ENCODE measurements around the gene LGALS7. TPM values are rescaled to one million over a fixed set of nuclear protein-coding genes. Genes with fewer than 3 reads are reported as not detected.
"Not testable (repeated sequence)": the region's sequence is repeated elsewhere in the genome, so short reads cannot be mapped to it uniquely, and the experiment has no call there.

LGALS7 gene
- total RNA-seq (2021; ENCODE audit: unreplicated experiment) (not detected), Bru-seq, nascent RNA (percentile 34 among the genes with signal in this experiment), BruChase-seq, experiment 1, labeled RNA remaining after a 2-hour chase (percentile 33 among the genes with signal in this experiment), BruChase-seq, experiment 2, labeled RNA remaining after a 6-hour chase (percentile 20 among the genes with signal in this experiment)
- polyA plus RNA-seq (2012; ENCODE audit: insufficient read length), result not detected
- long read RNA-seq, partial matches to known transcripts, result 7 of 7 reads
- long read RNA-seq, other reads (novel, unspliced or antisense), result 0 of 7 reads

DNA sequence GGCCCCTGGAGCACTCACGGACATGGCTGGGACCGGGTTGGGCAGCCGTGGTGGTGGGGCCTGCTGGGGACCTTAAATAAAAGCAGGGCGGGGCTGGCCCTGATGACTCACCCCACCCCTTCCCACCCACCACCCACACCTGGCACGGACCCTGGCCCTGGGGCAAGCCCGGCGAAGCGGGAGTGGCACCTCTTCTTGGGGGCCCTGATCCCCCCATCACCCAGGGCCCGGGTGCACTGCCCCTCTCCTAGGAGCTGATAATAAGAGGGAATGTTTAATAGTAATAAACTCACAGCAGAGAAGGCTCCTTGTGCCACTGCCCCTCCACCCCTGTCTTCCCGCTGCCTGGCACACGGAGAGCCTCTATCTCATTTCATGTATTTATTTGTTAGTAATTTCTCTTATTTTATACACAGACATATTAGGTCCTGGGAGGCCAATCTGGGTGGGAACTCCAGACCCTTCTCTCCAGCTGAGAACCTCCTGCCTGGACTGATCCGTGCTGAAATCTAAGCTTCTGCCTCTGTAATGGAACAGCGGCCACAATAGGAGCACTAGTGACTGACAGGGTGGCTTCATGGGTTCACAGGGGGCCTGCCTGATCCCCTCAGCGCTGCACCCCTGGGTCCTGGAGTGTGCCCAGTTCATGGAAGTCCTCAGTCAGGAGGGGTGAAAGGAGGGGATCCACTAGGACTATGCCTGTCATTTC is at the start of gene LGALS7:
Gene LGALS7 (minus strand): TSS at position 49 of the 709 bp plus-strand sequence. CDS start 25 bp downstream, at position 24.
- ChIA-PET CTCF (no interaction called here), POLR2A (interaction anchor here (0.6 kb wide), 1 partner anchor 15 kb away, joined by 3 read pairs; the partner anchor contains the start of gene LGALS7B)
- TF ChIP-seq POLR2AphosphoS5 (IDR thresholded peaks at IDR 0.05; ENCODE audit: low read depth, low read length) (no peak), SIN3A (IDR thresholded peaks at IDR 0.05; ENCODE audit: borderline replicate concordance, insufficient read depth, low read depth, low read length) (no peak), TCF7L2 (IDR thresholded peaks at IDR 0.05; ENCODE audit: low read depth, low read length) (no peak)
- TF ChIP-seq, protein P1, sequence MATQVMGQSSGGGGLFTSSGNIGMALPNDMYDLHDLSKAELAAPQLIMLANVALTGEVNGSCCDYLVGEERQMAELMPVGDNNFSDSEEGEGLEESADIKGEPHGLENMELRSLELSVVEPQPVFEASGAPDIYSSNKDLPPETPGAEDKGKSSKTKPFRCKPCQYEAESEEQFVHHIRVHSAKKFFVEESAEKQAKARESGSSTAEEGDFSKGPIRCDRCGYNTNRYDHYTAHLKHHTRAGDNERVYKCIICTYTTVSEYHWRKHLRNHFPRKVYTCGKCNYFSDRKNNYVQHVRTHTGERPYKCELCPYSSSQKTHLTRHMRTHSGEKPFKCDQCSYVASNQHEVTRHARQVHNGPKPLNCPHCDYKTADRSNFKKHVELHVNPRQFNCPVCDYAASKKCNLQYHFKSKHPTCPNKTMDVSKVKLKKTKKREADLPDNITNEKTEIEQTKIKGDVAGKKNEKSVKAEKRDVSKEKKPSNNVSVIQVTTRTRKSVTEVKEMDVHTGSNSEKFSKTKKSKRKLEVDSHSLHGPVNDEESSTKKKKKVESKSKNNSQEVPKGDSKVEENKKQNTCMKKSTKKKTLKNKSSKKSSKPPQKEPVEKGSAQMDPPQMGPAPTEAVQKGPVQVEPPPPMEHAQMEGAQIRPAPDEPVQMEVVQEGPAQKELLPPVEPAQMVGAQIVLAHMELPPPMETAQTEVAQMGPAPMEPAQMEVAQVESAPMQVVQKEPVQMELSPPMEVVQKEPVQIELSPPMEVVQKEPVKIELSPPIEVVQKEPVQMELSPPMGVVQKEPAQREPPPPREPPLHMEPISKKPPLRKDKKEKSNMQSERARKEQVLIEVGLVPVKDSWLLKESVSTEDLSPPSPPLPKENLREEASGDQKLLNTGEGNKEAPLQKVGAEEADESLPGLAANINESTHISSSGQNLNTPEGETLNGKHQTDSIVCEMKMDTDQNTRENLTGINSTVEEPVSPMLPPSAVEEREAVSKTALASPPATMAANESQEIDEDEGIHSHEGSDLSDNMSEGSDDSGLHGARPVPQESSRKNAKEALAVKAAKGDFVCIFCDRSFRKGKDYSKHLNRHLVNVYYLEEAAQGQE (IDR thresholded peaks at IDR 0.05; ENCODE audit: insufficient read depth in 1 of 2, low read depth in 2 of 2, low read length in 1 of 2), result no peak
- TF ChIP-seq, protein P2, sequence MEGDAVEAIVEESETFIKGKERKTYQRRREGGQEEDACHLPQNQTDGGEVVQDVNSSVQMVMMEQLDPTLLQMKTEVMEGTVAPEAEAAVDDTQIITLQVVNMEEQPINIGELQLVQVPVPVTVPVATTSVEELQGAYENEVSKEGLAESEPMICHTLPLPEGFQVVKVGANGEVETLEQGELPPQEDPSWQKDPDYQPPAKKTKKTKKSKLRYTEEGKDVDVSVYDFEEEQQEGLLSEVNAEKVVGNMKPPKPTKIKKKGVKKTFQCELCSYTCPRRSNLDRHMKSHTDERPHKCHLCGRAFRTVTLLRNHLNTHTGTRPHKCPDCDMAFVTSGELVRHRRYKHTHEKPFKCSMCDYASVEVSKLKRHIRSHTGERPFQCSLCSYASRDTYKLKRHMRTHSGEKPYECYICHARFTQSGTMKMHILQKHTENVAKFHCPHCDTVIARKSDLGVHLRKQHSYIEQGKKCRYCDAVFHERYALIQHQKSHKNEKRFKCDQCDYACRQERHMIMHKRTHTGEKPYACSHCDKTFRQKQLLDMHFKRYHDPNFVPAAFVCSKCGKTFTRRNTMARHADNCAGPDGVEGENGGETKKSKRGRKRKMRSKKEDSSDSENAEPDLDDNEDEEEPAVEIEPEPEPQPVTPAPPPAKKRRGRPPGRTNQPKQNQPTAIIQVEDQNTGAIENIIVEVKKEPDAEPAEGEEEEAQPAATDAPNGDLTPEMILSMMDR (IDR thresholded peaks at IDR 0.05), result no peak
- intact Hi-C loops (cut with micrococcal nuclease; ENCODE audit: unreplicated experiment), result no loop called here
- in situ Hi-C loops (cut with HindIII; ENCODE audit: low pct_unique_long_range_greater_than_20kb, low sequenced_read_pairs), result loop anchor here (10.0 kb wide), 1 partner anchor 161 kb away; the partner anchor contains the start of genes MRPS12 and SARS2
- Histone ChIP-seq H3K4me1 (ENCODE audit: control insufficient read depth, insufficient read depth, low read length) (peaks cover 4% of the 10 kb centered on the region; the same call in 1 of the 2 replicates), H3K4me3 (ENCODE audit: low read depth in 2 of 2, low read length in 2 of 2) (no peak within 1 kb of the TSS), H3K27me3 (ENCODE audit: control insufficient read depth, insufficient read depth, low read length) (no peaks in the 10 kb centered on the region), H3K27ac (ENCODE audit: low read length) (peak within 1 kb of the TSS; percentile 3; the same call in 1 of the 2 replicates), H3K36me3 (ENCODE audit: control insufficient read depth, insufficient read depth, low read length) (no peaks in the 10 kb centered on the region), H3K9me3 (ENCODE audit: control insufficient read depth, insufficient read depth, low read depth, low read length) (no peaks in the 10 kb centered on the region)
- DNase-seq (ENCODE audit: low read depth, low spot score) (no peak), ATAC-seq (no peak)
- no TSS peak for BruUV-seq (replicated peaks)

DNA sequence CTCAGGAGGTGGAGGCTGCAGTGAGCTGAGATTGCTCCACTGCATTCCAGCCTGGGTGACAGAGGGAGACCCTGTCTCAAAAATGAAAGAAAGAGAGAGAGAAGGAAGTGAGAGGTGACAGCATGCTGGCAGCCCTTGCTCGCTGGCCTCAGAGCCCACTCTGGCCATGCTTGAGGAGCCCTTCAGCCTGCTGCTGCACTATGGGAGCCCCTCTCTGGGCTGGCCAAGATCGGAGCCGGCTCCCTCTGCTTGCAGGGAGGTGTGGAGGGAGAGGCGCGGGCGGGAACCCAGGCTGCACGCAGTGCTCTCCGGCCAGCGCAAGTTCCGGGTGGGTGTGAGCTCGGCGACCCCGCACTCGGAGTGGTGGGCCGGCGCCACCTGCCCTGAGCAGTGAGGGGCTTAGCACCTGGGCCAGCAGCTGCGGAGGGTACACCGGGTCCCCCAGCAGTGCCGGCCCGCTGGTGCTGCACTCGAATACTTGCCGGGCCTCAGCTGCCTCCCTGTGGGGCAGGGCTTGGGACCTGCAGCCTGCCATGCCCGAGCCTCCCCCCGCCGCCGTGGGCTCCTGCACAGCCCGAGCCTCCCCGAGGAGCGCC is 48.0 kb upstream of the LGALS7 start:
- H3K27ac ChIP-seq (ENCODE audit: low read length); H3K27me3 ChIP-seq (ENCODE audit: control insufficient read depth, insufficient read depth, low read length); H3K4me1 ChIP-seq (ENCODE audit: control insufficient read depth, insufficient read depth, low read length); H3K4me3 ChIP-seq (ENCODE audit: low read depth in 2 of 2, low read length in 2 of 2); intact Hi-C loops (cut with micrococcal nuclease; ENCODE audit: unreplicated experiment); DNase-seq (ENCODE audit: low read depth, low spot score); BruUV-seq (replicated peaks); in situ Hi-C loops (cut with HindIII; ENCODE audit: low pct_unique_long_range_greater_than_20kb, low sequenced_read_pairs); CTCF ChIA-PET; H3K9me3 ChIP-seq (ENCODE audit: control insufficient read depth, insufficient read depth, low read depth, low read length): not testable (repeated sequence)
- peaks cover 13% of the 10 kb centered on the region; the same call in 1 of the 2 replicates for H3K36me3 ChIP-seq (ENCODE audit: control insufficient read depth, insufficient read depth, low read length)
- ATAC-seq, result peak; percentile 18; the same call in 1 of the 2 replicates
- POLR2A ChIA-PET, result interaction anchor here (0.6 to 1.9 kb wide), 3 partner anchors 9 to 434 kb away, joined by 3 to 10 read pairs (median 3); partner anchors contain the start of gene ECH1
